Measurements from ENCODE around the gene A1CF. TPM values are rescaled to one million over a fixed set of nuclear protein-coding genes. Genes with fewer than 3 reads are reported as not detected.

A1CF gene
- total and polyA plus RNA-seq, 2 of the 8 experiments (the other 6 are each of a cell fraction or from before 2014, with no cell fraction given) = not detected

GRCh38 chr10:50894312-50894711 lies 8.9 kb upstream of the A1CF start (continued):
- TF ChIP-seq CHD7 (IDR thresholded peaks at IDR 0.05; ENCODE audit: insufficient replicate concordance, low read length) (no peak), BACH1 (IDR thresholded peaks at IDR 0.05; ENCODE audit: low read length) (no peak), FOSL1 (IDR thresholded peaks at IDR 0.05; ENCODE audit: insufficient read depth, low read depth, low read length) (no peak), EZH2 (IDR thresholded peaks at IDR 0.05; ENCODE audit: low read depth, low read length, severe bottlenecking) (no peak), KDM1A (IDR thresholded peaks at IDR 0.05; ENCODE audit: borderline replicate concordance, low read length) (no peak), JUN (IDR thresholded peaks at IDR 0.05; ENCODE audit: low read depth, low read length) (no peak), RXRA (IDR thresholded peaks at IDR 0.05; ENCODE audit: insufficient read depth, low read depth, low read length) (no peak), NRF1 (IDR thresholded peaks at IDR 0.05; ENCODE audit: low read depth, low read length) (no peak)
- TF ChIP-seq, protein P1, sequence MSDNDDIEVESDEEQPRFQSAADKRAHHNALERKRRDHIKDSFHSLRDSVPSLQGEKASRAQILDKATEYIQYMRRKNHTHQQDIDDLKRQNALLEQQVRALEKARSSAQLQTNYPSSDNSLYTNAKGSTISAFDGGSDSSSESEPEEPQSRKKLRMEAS (IDR thresholded peaks at IDR 0.05) = no peak
- TF ChIP-seq, protein P2, sequence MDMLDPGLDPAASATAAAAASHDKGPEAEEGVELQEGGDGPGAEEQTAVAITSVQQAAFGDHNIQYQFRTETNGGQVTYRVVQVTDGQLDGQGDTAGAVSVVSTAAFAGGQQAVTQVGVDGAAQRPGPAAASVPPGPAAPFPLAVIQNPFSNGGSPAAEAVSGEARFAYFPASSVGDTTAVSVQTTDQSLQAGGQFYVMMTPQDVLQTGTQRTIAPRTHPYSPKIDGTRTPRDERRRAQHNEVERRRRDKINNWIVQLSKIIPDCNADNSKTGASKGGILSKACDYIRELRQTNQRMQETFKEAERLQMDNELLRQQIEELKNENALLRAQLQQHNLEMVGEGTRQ (IDR thresholded peaks at IDR 0.05; ENCODE audit: low read length) = no peak
